ENCODE measurements around the gene NLRP1. TPM values are rescaled to one million over a fixed set of nuclear protein-coding genes. Genes with fewer than 3 reads are reported as not detected.

Gene NLRP1
- total RNA-seq, 1 donor from 2014 or later = 29.3 TPM

- no peak overlapping the region for H3K9ac ChIP-seq
- no peaks in the 10 kb centered on the region for H3K79me2 ChIP-seq (ENCODE audit: low read depth)
- H3K4me1 ChIP-seq = no peaks in the 10 kb centered on the region
- H3K27me3 ChIP-seq = no peaks in the 10 kb centered on the region
- Mint-ChIP-seq H3K9me3 (peaks cover 4% of the 10 kb centered on the region), H3K4me1 (peaks cover 10% of the 10 kb centered on the region), H3K27ac (no peak overlapping the region), H3K36me3 (no peaks in the 10 kb centered on the region), H3K4me3 (no peak overlapping the region), H3K27me3 (ENCODE audit: insufficient read depth, low read depth) (peaks cover 9% of the 10 kb centered on the region)
- no peak overlapping the region for H3K27ac ChIP-seq
- no peak for TF ChIP-seq EZH2phosphoT487 (IDR thresholded peaks at IDR 0.05)
- TF ChIP-seq CTCF (IDR thresholded peaks at IDR 0.05) = no peak
- H4K20me1 ChIP-seq (ENCODE audit: low read depth) = no peaks in the 10 kb centered on the region
- H3F3A ChIP-seq (ENCODE audit: low read depth) = no peaks in the 10 kb centered on the region
- no peak overlapping the region for H3K4me2 ChIP-seq
- H3K36me3 ChIP-seq = no peaks in the 10 kb centered on the region
- no peak overlapping the region for H3K4me3 ChIP-seq
- DNase-seq (ENCODE audit: low spot score) = no peak
- H2AFZ ChIP-seq (replicated peaks) = no peak overlapping the region
- H3K9me3 ChIP-seq (ENCODE audit: low read depth) = no peaks in the 10 kb centered on the region
Observed at GRCh38 chr17:5608399-5609112, 24.2 kb upstream of the NLRP1 start.

DNA sequence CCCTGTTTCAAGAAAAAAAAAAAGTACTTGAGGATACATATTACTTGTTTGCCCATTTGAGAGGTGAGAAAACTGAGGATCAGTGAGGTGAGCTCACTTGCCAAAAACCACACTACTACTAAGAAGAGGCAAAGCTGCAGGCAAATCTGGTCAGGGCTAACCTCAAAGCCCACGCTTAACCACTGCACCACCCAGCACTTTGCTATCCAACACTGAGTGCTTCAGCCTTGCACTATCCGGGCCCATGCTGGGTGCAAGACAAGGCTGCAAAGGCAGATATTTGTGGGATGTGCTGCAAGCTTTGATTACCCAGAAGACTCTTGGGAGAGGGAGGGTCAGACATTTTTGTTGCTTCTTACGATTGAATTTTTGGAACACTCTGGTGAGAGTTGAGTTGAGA, 23.6 kb upstream of the NLRP1 start:
- peaks cover 4% of the 10 kb centered on the region for H3K9me3 Mint-ChIP-seq
- H3K36me3 Mint-ChIP-seq = no peaks in the 10 kb centered on the region
- no peak overlapping the region for H2AFZ ChIP-seq (replicated peaks)
- H3F3A ChIP-seq (ENCODE audit: low read depth) = no peaks in the 10 kb centered on the region
- no peaks in the 10 kb centered on the region for H4K20me1 ChIP-seq (ENCODE audit: low read depth)
- peaks cover 7% of the 10 kb centered on the region for H3K27me3 Mint-ChIP-seq (ENCODE audit: insufficient read depth, low read depth)
- H3K4me1 ChIP-seq = no peaks in the 10 kb centered on the region
- H3K9me3 ChIP-seq (ENCODE audit: low read depth) = no peaks in the 10 kb centered on the region
- H3K36me3 ChIP-seq = no peaks in the 10 kb centered on the region
- H3K27ac Mint-ChIP-seq = no peak overlapping the region
- H3K27me3 ChIP-seq = no peaks in the 10 kb centered on the region
- no peak overlapping the region for H3K4me3 ChIP-seq
- H3K4me3 Mint-ChIP-seq = no peak overlapping the region
- no peak for DNase-seq (ENCODE audit: low spot score)
- H3K79me2 ChIP-seq (ENCODE audit: low read depth) = no peaks in the 10 kb centered on the region
- no peak overlapping the region for H3K9ac ChIP-seq
- no peak overlapping the region for H3K27ac ChIP-seq
- no peak overlapping the region for H3K4me2 ChIP-seq
- TF ChIP-seq EZH2phosphoT487 (IDR thresholded peaks at IDR 0.05) (no peak), EZH2 (IDR thresholded peaks at IDR 0.05) (no peak), CTCF (IDR thresholded peaks at IDR 0.05) (no peak)
- H3K4me1 Mint-ChIP-seq = peaks cover 5% of the 10 kb centered on the region

- no peak overlapping the region for H3K27ac Mint-ChIP-seq
- H3K4me1 ChIP-seq = no peaks in the 10 kb centered on the region
Observed at GRCh38 chr17:5605452-5605851, 21.1 kb upstream of the NLRP1 start.

More at GRCh38 chr17:5605452-5605851, 21.1 kb upstream of the NLRP1 start:
- Histone ChIP-seq H3K36me3 (no peaks in the 10 kb centered on the region), H3F3A (ENCODE audit: low read depth) (no peaks in the 10 kb centered on the region), H3K79me2 (ENCODE audit: low read depth) (no peaks in the 10 kb centered on the region), H3K4me2 (no peak overlapping the region), H3K4me3 (no peak overlapping the region), H3K27me3 (no peaks in the 10 kb centered on the region), H3K9ac (no peak overlapping the region), H3K9me3 (ENCODE audit: low read depth) (no peaks in the 10 kb centered on the region), H4K20me1 (ENCODE audit: low read depth) (no peaks in the 10 kb centered on the region), H2AFZ (replicated peaks) (no peak overlapping the region), H3K27ac (no peak overlapping the region)
- Mint-ChIP-seq H3K9me3 (no peaks in the 10 kb centered on the region), H3K36me3 (no peaks in the 10 kb centered on the region), H3K4me3 (no peak overlapping the region), H3K27me3 (ENCODE audit: insufficient read depth, low read depth) (peaks cover 8% of the 10 kb centered on the region), H3K4me1 (peaks cover 13% of the 10 kb centered on the region)
- no peak for DNase-seq (ENCODE audit: low spot score)
- no peak for TF ChIP-seq CTCF (IDR thresholded peaks at IDR 0.05)
- no peak for TF ChIP-seq EZH2phosphoT487 (IDR thresholded peaks at IDR 0.05)
- TF ChIP-seq EZH2 (IDR thresholded peaks at IDR 0.05) = no peak

Measured in neural progenitor cell (in vitro differentiated cells).